IMR-90 (cell line): ENCODE data around the gene PRPS1. TPM values are rescaled to one million over a fixed set of nuclear protein-coding genes. Genes with fewer than 3 reads are reported as not detected.

Experiments
- ATAC-seq: fragments of 200-7000 bp; cut with Tn5 transposase; 2 replicates; pipeline ENCODE4 v1.9.1; 2020; ENCODE audit warnings: low read depth, mild to moderate bottlenecking, moderate library complexity
- BruUV-seq: library from RNA; stranded (reverse); fragments of 400-500 nt; replicated peaks from 2 replicates; lab custom pipeline; 2021; lab: Mats Ljungman, UMichigan
- CTCF ChIA-PET: fragments of 300-600 bp; formaldehyde crosslinking; extraction: SDS; loops from one replicate; lab custom pipeline; 2021; ENCODE audit warnings: antibody characterized with exemption; lab: Yijun Ruan, JAX
- POLR2A ChIA-PET: fragments of 300-600 bp; sonication (Branson Sonifier 250); formaldehyde crosslinking; loops from one replicate; lab custom pipeline; 2022; ENCODE audit warnings: antibody characterized with exemption; ENCODE audit not compliant: unreplicated experiment; lab: Charles Lee
- DNase-seq: peaks from one replicate; pipeline ENCODE4 v3.0.0; 2013
- H2AFZ ChIP-seq: replicated peaks from 2 replicates; pipeline ENCODE3; 2013; ENCODE audit warnings: low read length, mild to moderate bottlenecking; ENCODE audit not compliant: poor library complexity
- H2AK5ac ChIP-seq: 2 replicates; pipeline ENCODE4 v1.6.1; 2013; ENCODE audit warnings: low read depth, low read length, inconsistent platforms
- H2AK9ac ChIP-seq: replicated peaks from 2 replicates; pipeline ENCODE3; 2013; ENCODE audit warnings: mild to moderate bottlenecking, low read depth, low read length, moderate library complexity; ENCODE audit not compliant: poor library complexity
- H2BK120ac ChIP-seq: 2 replicates; pipeline ENCODE4 v1.6.1; 2013; ENCODE audit warnings: low read depth, low read length, inconsistent platforms
- H2BK15ac ChIP-seq: 3 replicates; pipeline ENCODE4 v1.6.1; 2013; ENCODE audit warnings: low read depth, low read length, inconsistent platforms
- H2BK20ac ChIP-seq: 2 replicates; pipeline ENCODE4 v1.6.1; 2013; ENCODE audit warnings: low read depth, mild to moderate bottlenecking, inconsistent platforms, low read length, moderate library complexity
- H2BK5ac ChIP-seq: 2 replicates; pipeline ENCODE4 v1.6.1; 2013; ENCODE audit warnings: mild to moderate bottlenecking, low read depth, low read length, inconsistent platforms; ENCODE audit not compliant: poor library complexity, severe bottlenecking
- H3K14ac ChIP-seq: replicated peaks from 2 replicates; pipeline ENCODE4 v1.6.1; 2013; ENCODE audit warnings: low read depth, low read length, inconsistent platforms
- H3K18ac ChIP-seq: 2 replicates; pipeline ENCODE4 v1.6.1; 2013; ENCODE audit warnings: low read depth, low read length, control low read depth
- H3K23ac ChIP-seq: 2 replicates; pipeline ENCODE4 v1.6.1; 2013; ENCODE audit warnings: low read depth, low read length, inconsistent platforms
- H3K27ac ChIP-seq: 2 replicates; pipeline ENCODE4 v1.5.1; 2013; ENCODE audit warnings: mild to moderate bottlenecking, control low read depth, low read length; ENCODE audit not compliant: insufficient read depth
- H3K27me3 ChIP-seq: 2 replicates; pipeline ENCODE4 v1.6.1; 2013; ENCODE audit warnings: low read length; ENCODE audit not compliant: control insufficient read depth, insufficient read depth
- H3K36me3 ChIP-seq: 2 replicates; pipeline ENCODE4 v1.6.1; 2013; ENCODE audit warnings: low read length, mixed read lengths; ENCODE audit not compliant: control insufficient read depth, insufficient read depth
- H3K4ac ChIP-seq: 2 replicates; pipeline ENCODE4 v1.6.1; 2013; ENCODE audit warnings: low read depth, low read length, inconsistent platforms
- H3K4me1 ChIP-seq: 2 replicates; pipeline ENCODE4 v1.6.1; 2013; ENCODE audit warnings: low read length, mixed read lengths; ENCODE audit not compliant: control insufficient read depth, insufficient read depth
- H3K4me2 ChIP-seq: 2 replicates; pipeline ENCODE4 v1.6.1; 2013; ENCODE audit warnings: low read depth, mild to moderate bottlenecking, control low read depth, low read length, moderate library complexity
- H3K4me3 ChIP-seq: 2 replicates; pipeline ENCODE4 v1.5.1; 2013; ENCODE audit warnings: low read depth, mild to moderate bottlenecking, control low read depth, low read length, moderate library complexity; ENCODE audit not compliant: insufficient read depth
- H3K56ac ChIP-seq: 2 replicates; pipeline ENCODE4 v1.6.1; 2013; ENCODE audit warnings: low read length, inconsistent platforms; ENCODE audit not compliant: insufficient read depth; ENCODE audit errors: extremely low read depth
- H3K79me1 ChIP-seq, 2 experiments: 2 replicates each; pipeline ENCODE4 v1.6.1; 2013; ENCODE audit warnings: low read length in 2 of 2, inconsistent platforms in 1 of 2, low read depth in 1 of 2
- H3K9ac ChIP-seq: 2 replicates; pipeline ENCODE4 v1.6.1; 2013; ENCODE audit warnings: low read depth, low read length, control low read depth
- H3K9me1 ChIP-seq: 2 replicates; pipeline ENCODE4 v1.6.1; 2013; ENCODE audit warnings: low read length, inconsistent platforms; ENCODE audit not compliant: insufficient read depth
- H3K9me3 ChIP-seq: 2 replicates; pipeline ENCODE4 v1.6.1; 2013; ENCODE audit warnings: low read length; ENCODE audit not compliant: control insufficient read depth, insufficient read depth
- H4K20me1 ChIP-seq: 2 replicates; pipeline ENCODE4 v1.6.1; 2013; ENCODE audit warnings: low read length, inconsistent platforms; ENCODE audit not compliant: insufficient read depth
- H4K5ac ChIP-seq: 2 replicates; pipeline ENCODE4 v1.6.1; 2013; ENCODE audit warnings: mild to moderate bottlenecking, low read depth, low read length, control low read depth
- H4K8ac ChIP-seq, 2 experiments: 2 replicates each; pipeline ENCODE4 v1.6.1; 2013; ENCODE audit warnings: low read depth in 2 of 2, low read length in 2 of 2, control low read depth in 1 of 2, inconsistent platforms in 1 of 2
- H4K91ac ChIP-seq: 2 replicates; pipeline ENCODE4 v1.6.1; 2013; ENCODE audit warnings: low read depth, low read length, inconsistent platforms; ENCODE audit not compliant: insufficient read depth
- BHLHE40 ChIP-seq: fragments of 150-350 bp; IDR thresholded peaks from 2 replicates; pipeline ENCODE4 v1.6.1; 2016; ENCODE audit warnings: mild to moderate bottlenecking, low read depth, low read length
- CEBPB ChIP-seq: IDR thresholded peaks from 2 replicates; pipeline ENCODE4 v1.6.1; 2012; ENCODE audit warnings: low read depth, low read length, improper control_type of control experiment
- CHD1 ChIP-seq: IDR thresholded peaks from 2 replicates; pipeline ENCODE4 v1.6.1; 2012; ENCODE audit warnings: low read depth, low read length, improper control_type of control experiment
- FOS ChIP-seq: fragments of 150-350 bp; IDR thresholded peaks from 2 replicates; pipeline ENCODE4 v1.6.1; 2016; ENCODE audit warnings: low read depth, low read length
- MAFK ChIP-seq: IDR thresholded peaks from 2 replicates; pipeline ENCODE4 v1.6.1; 2012; ENCODE audit warnings: low read depth, low read length, improper control_type of control experiment
- MAZ ChIP-seq: IDR thresholded peaks from 2 replicates; pipeline ENCODE4 v1.6.1; 2012; ENCODE audit warnings: low read depth, mild to moderate bottlenecking, low read length, improper control_type of control experiment, moderate library complexity, borderline replicate concordance
- MXI1 ChIP-seq: IDR thresholded peaks from 2 replicates; pipeline ENCODE4 v1.6.1; 2012; ENCODE audit warnings: low read depth, mild to moderate bottlenecking, low read length, moderate library complexity, borderline replicate concordance
- NFE2L2 ChIP-seq: fragments of 150-350 bp; IDR thresholded peaks from 2 replicates; pipeline ENCODE4 v1.6.1; 2016; ENCODE audit warnings: low read depth, mild to moderate bottlenecking, low read length
- POLR2A ChIP-seq: IDR thresholded peaks from 2 replicates; pipeline ENCODE4 v1.6.1; 2012; ENCODE audit warnings: mild to moderate bottlenecking, low read depth, low read length
- RAD21 ChIP-seq: IDR thresholded peaks from 2 replicates; pipeline ENCODE4 v1.6.1; 2012; ENCODE audit warnings: low read length, improper control_type of control experiment
- RCOR1 ChIP-seq: IDR thresholded peaks from 2 replicates; pipeline ENCODE4 v1.6.1; 2012; ENCODE audit warnings: mild to moderate bottlenecking, low read length, improper control_type of control experiment; ENCODE audit not compliant: insufficient replicate concordance
- RFX5 ChIP-seq: IDR thresholded peaks from 2 replicates; pipeline ENCODE4 v1.8.0; 2012; ENCODE audit warnings: low read depth, mild to moderate bottlenecking, low read length, moderate library complexity
- SMC3 ChIP-seq: fragments of 150-350 bp; IDR thresholded peaks from 2 replicates; pipeline ENCODE4 v1.6.1; 2016; ENCODE audit warnings: low read depth, mild to moderate bottlenecking, antibody characterized with exemption, low read length, moderate library complexity
- WGBS, 2 experiments: methylation state at CpG; one replicate each; pipeline versions ENCODE4 v1.1.5 to v1.1.7; 2013; ENCODE audit warnings: missing lambda C conversion rate in 2 of 2; ENCODE audit not compliant: insufficient read length in 1 of 2; ENCODE audit errors: extremely low coverage in 2 of 2; 5-methylcytosine and 5-hydroxymethylcytosine counted together
- dilution Hi-C: fragments of 300-500 bp; cut with HindIII; formaldehyde crosslinking; loops from one replicate; pipeline ENCODE4 v1.14.3; 2018; ENCODE audit warnings: low sequenced_read_pairs; ENCODE audit not compliant: unreplicated experiment
- in situ Hi-C: fragments of 300-500 bp; cut with MboI; formaldehyde crosslinking; loops from 3 replicates; pipeline ENCODE4 v1.14.3; 2019; ENCODE audit warnings: low sequenced_read_pairs, inconsistent platforms, mixed read lengths
- intact Hi-C: fragments of 100-400 bp; cut with micrococcal nuclease; formaldehyde crosslinking; loops from 2 replicates; pipeline ENCODE4 v1.10.0; 2022
- polyA plus RNA-seq, 3 experiments: library from polyadenylated mRNA; depleted of rRNA; stranded (reverse); fragments of >200 nt; gene quantifications; 2 replicates each; pipeline ENCODE4 v1.2.3, GENCODE V29; 2012; ENCODE audit warnings: low replicate concordance in 1 of 3
- total RNA-seq: library from RNA; depleted of rRNA; stranded (reverse); fragments of >200 nt; gene quantifications from 2 replicates; pipeline ENCODE4 v1.2.3, GENCODE V29; 2012
- TF ChIP-seq, protein P1 (sequence below): fragments of 150-350 bp; IDR thresholded peaks from 2 replicates; pipeline ENCODE4 v1.6.1; 2016; ENCODE audit warnings: low read depth, mild to moderate bottlenecking, low read length, moderate library complexity, borderline replicate concordance
- TF ChIP-seq, protein P2 (sequence below): fragments of 150-350 bp; IDR thresholded peaks from 2 replicates; pipeline ENCODE4 v1.6.1; 2017; ENCODE audit warnings: mild to moderate bottlenecking, antibody characterized with exemption, low read length, low read depth
- TF ChIP-seq, protein P3 (sequence below): conservative IDR thresholded peaks from 2 replicates; pipeline ENCODE4 v1.5.1; 2012; ENCODE audit warnings: mild to moderate bottlenecking, low read depth, low read length, improper control_type of control experiment

The PRPS1 gene
- total and polyA plus RNA-seq, 2 of the 4 experiments (the other 2 are of a cell fraction): 118 to 137 TPM

DNA sequence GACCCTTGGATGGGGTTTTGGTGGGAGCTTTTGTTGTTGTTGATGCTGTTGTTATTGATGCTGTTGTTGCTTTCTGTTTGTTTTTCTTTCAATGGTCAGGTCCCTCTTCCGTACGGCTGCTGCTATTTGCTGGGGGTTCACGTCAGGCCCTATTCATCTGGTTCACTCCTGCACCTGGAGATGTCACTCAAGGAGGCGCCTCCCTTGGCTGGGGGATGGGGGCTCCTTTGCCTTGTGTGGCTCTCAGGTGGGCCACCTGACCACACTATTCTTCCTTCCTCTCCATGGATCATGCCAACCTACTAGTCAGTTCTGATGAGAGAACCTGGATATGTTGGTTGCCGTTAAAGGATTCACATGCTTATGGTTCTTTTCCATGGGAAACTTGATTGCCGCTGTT, 39.1 kb upstream of the PRPS1 start:
- POLR2A ChIA-PET: no interaction called here
- no peak for DNase-seq
- intact Hi-C loops: no loop called here

More for the DNA sequence above, 39.1 kb upstream of the PRPS1 start:
- H3K36me3 ChIP-seq: no peaks in the 10 kb centered on the region
- H2AK9ac ChIP-seq: no peak overlapping the region
- H3K9me1 ChIP-seq: no peaks in the 10 kb centered on the region
- no peak overlapping the region for H3K9ac ChIP-seq
- H3K18ac ChIP-seq: no peak overlapping the region
- H2AK5ac ChIP-seq: no peak overlapping the region
- no peaks in the 10 kb centered on the region for H3K4me1 ChIP-seq
- H2BK15ac ChIP-seq: no peak overlapping the region
- no peak overlapping the region for H3K23ac ChIP-seq
- TF ChIP-seq CEBPB (no peak), MXI1 (no peak), SMC3 (no peak), CHD1 (no peak), FOS (no peak), POLR2A (no peak), RAD21 (no peak), BHLHE40 (no peak), NFE2L2 (no peak), MAZ (no peak), RCOR1 (no peak), RFX5 (no peak), MAFK (no peak)
- TF ChIP-seq, protein P1, sequence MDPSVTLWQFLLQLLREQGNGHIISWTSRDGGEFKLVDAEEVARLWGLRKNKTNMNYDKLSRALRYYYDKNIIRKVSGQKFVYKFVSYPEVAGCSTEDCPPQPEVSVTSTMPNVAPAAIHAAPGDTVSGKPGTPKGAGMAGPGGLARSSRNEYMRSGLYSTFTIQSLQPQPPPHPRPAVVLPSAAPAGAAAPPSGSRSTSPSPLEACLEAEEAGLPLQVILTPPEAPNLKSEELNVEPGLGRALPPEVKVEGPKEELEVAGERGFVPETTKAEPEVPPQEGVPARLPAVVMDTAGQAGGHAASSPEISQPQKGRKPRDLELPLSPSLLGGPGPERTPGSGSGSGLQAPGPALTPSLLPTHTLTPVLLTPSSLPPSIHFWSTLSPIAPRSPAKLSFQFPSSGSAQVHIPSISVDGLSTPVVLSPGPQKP: no peak
- TF ChIP-seq, protein P2, sequence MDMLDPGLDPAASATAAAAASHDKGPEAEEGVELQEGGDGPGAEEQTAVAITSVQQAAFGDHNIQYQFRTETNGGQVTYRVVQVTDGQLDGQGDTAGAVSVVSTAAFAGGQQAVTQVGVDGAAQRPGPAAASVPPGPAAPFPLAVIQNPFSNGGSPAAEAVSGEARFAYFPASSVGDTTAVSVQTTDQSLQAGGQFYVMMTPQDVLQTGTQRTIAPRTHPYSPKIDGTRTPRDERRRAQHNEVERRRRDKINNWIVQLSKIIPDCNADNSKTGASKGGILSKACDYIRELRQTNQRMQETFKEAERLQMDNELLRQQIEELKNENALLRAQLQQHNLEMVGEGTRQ: no peak
- TF ChIP-seq, protein P3, sequence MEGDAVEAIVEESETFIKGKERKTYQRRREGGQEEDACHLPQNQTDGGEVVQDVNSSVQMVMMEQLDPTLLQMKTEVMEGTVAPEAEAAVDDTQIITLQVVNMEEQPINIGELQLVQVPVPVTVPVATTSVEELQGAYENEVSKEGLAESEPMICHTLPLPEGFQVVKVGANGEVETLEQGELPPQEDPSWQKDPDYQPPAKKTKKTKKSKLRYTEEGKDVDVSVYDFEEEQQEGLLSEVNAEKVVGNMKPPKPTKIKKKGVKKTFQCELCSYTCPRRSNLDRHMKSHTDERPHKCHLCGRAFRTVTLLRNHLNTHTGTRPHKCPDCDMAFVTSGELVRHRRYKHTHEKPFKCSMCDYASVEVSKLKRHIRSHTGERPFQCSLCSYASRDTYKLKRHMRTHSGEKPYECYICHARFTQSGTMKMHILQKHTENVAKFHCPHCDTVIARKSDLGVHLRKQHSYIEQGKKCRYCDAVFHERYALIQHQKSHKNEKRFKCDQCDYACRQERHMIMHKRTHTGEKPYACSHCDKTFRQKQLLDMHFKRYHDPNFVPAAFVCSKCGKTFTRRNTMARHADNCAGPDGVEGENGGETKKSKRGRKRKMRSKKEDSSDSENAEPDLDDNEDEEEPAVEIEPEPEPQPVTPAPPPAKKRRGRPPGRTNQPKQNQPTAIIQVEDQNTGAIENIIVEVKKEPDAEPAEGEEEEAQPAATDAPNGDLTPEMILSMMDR: no peak
- no peaks in the 10 kb centered on the region; the same call in none of the 2 replicates for H3K27me3 ChIP-seq
- no peak overlapping the region for H3K4ac ChIP-seq
- in situ Hi-C loops (no loop called here), dilution Hi-C loops (no loop called here)
- no peak for ATAC-seq
- no TSS peak for BruUV-seq
- H4K8ac ChIP-seq: no peak overlapping the region
- H4K91ac ChIP-seq: no peak overlapping the region
- no peak overlapping the region for H4K5ac ChIP-seq
- no peaks in the 10 kb centered on the region for H3K79me1 ChIP-seq
- H2AFZ ChIP-seq: no peak overlapping the region
- H3K14ac ChIP-seq: no peak overlapping the region
- H2BK20ac ChIP-seq: no peak overlapping the region
- no peaks in the 10 kb centered on the region for H4K20me1 ChIP-seq
- H3K4me2 ChIP-seq: no peak overlapping the region
- no CpG with 5 or more reads among the region's 6 CpGs for WGBS, 2 experiments
- CTCF ChIA-PET: no interaction called here
- H2BK5ac ChIP-seq: no peak overlapping the region
- no peak overlapping the region for H3K4me3 ChIP-seq
- no peaks in the 10 kb centered on the region for H3K9me3 ChIP-seq
- no peak overlapping the region for H3K27ac ChIP-seq
- H2BK120ac ChIP-seq: no peak overlapping the region
- H3K56ac ChIP-seq: no peak overlapping the region
